ENCODE data around the gene DPYD.

Gene DPYD

GRCh38 chr1:97837161-97837560 lies 83.7 kb downstream of the DPYD start:
- no peak for DNase-seq

GRCh38 chr1:97834899-97835298 lies 85.9 kb downstream of the DPYD start:
- DNase-seq: no peak

GRCh38 chr1:97833881-97834280 lies 87.0 kb downstream of the DPYD start:
- no peak for DNase-seq

GRCh38 chr1:97832481-97832880 lies 88.4 kb downstream of the DPYD start:
- no peak for DNase-seq

- no peak for DNase-seq
These were observed 92.9 kb downstream of the DPYD start for GRCh38 chr1:97827887-97828286.

GRCh38 chr1:97826820-97827219 lies 94.0 kb downstream of the DPYD start:
- no peak for DNase-seq

GRCh38 chr1:97824624-97825023 lies 96.2 kb downstream of the DPYD start:
- DNase-seq: no peak

- no peak for DNase-seq
These were observed 96.6 kb downstream of the DPYD start for GRCh38 chr1:97824200-97824599.

- peak in 1 of 2 donors; percentile 62 for DNase-seq
These were observed 100.2 kb downstream of the DPYD start for GRCh38 chr1:97820470-97821188.

- no peak for DNase-seq
These were observed 103.9 kb downstream of the DPYD start for GRCh38 chr1:97816927-97817326.

GRCh38 chr1:97814804-97815203 lies 106.0 kb downstream of the DPYD start:
- no peak for DNase-seq

- no peak for DNase-seq
These were observed 106.7 kb downstream of the DPYD start for GRCh38 chr1:97814121-97814520.

- no peak for DNase-seq
These were observed 108.8 kb downstream of the DPYD start for GRCh38 chr1:97812076-97812475.

- DNase-seq: no peak
These were observed 113.8 kb downstream of the DPYD start for GRCh38 chr1:97806996-97807520.

GRCh38 chr1:97806326-97806725 lies 114.5 kb downstream of the DPYD start:
- DNase-seq: no peak

GRCh38 chr1:97805093-97805492 lies 115.7 kb downstream of the DPYD start:
- no peak for DNase-seq

GRCh38 chr1:97803026-97803425 lies 117.8 kb downstream of the DPYD start:
- DNase-seq: no peak

- no peak for DNase-seq
These were observed 118.8 kb downstream of the DPYD start for GRCh38 chr1:97802011-97802410.

- DNase-seq: peak in 1 of 2 donors; percentile 28
These were observed 123.2 kb downstream of the DPYD start for GRCh38 chr1:97797403-97798183.

- no peak for DNase-seq
These were observed 124.1 kb downstream of the DPYD start for GRCh38 chr1:97796711-97797110.

- no peak for DNase-seq
These were observed 128.2 kb downstream of the DPYD start for GRCh38 chr1:97792655-97793054.

GRCh38 chr1:97791251-97791650 lies 129.6 kb downstream of the DPYD start:
- no peak for DNase-seq

GRCh38 chr1:97787231-97787630 lies 133.6 kb downstream of the DPYD start:
- no peak for DNase-seq

- DNase-seq: no peak
These were observed 136.2 kb downstream of the DPYD start for GRCh38 chr1:97784661-97785060.

Measured in bone marrow (tissue), 2 donors.